ENCODE results near the gene ASB16.

ASB16 gene

GRCh38 chr17:44193326-44194084 is 23.0 kb downstream of the ASB16 start:
- in situ Hi-C loops (cut with HindIII; ENCODE audit: low pct_ligation_motif_present, low sequenced_read_pairs) = no loop called here
- no peaks in the 10 kb centered on the region for H3K27me3 ChIP-seq (replicated peaks)
- no peak for DNase-seq
- peaks cover 63% of the 10 kb centered on the region for H3K36me3 ChIP-seq (replicated peaks)
- no peak for TF ChIP-seq CTCF (IDR thresholded peaks at IDR 0.05; ENCODE audit: low read depth, low read length, missing control alignments)
- no peak overlapping the region for H3K27ac ChIP-seq
- H3K4me3 ChIP-seq (ENCODE audit: low read depth, low read length) = no peak overlapping the region

- DNase-seq = no peak
- in situ Hi-C loops (cut with HindIII; ENCODE audit: low pct_ligation_motif_present, low sequenced_read_pairs) = no loop called here
- Histone ChIP-seq H3K36me3 (replicated peaks) (peaks cover 40% of the 10 kb centered on the region), H3K27me3 (replicated peaks) (no peaks in the 10 kb centered on the region), H3K4me3 (ENCODE audit: low read depth, low read length) (no peak overlapping the region), H3K27ac (no peak overlapping the region)
- TF ChIP-seq CTCF (IDR thresholded peaks at IDR 0.05; ENCODE audit: low read depth, low read length, missing control alignments) = no peak
Measured at GRCh38 chr17:44197107-44197506, 26.6 kb downstream of the ASB16 start.

GRCh38 chr17:44197980-44198720 is 27.6 kb downstream of the ASB16 start:
- Histone ChIP-seq H3K4me3 (ENCODE audit: low read depth, low read length) (peak overlapping the region; percentile 76), H3K27ac (peak overlapping the region; percentile 78), H3K36me3 (replicated peaks) (peaks cover 37% of the 10 kb centered on the region), H3K27me3 (replicated peaks) (no peaks in the 10 kb centered on the region)
- DNase-seq = no peak
- peak; percentile 26 for TF ChIP-seq CTCF (IDR thresholded peaks at IDR 0.05; ENCODE audit: low read depth, low read length, missing control alignments)
- in situ Hi-C loops (cut with HindIII; ENCODE audit: low pct_ligation_motif_present, low sequenced_read_pairs) = no loop called here

GRCh38 chr17:44198721-44199552 is 28.4 kb downstream of the ASB16 start:
- H3K27me3 ChIP-seq (replicated peaks) = no peaks in the 10 kb centered on the region
- no peak for DNase-seq
- in situ Hi-C loops (cut with HindIII; ENCODE audit: low pct_ligation_motif_present, low sequenced_read_pairs) = no loop called here

More at GRCh38 chr17:44198721-44199552, 28.4 kb downstream of the ASB16 start:
- no peak for TF ChIP-seq CTCF (IDR thresholded peaks at IDR 0.05; ENCODE audit: low read depth, low read length, missing control alignments)
- Histone ChIP-seq H3K27ac (peak overlapping the region; percentile 78), H3K4me3 (ENCODE audit: low read depth, low read length) (peak overlapping the region; percentile 76), H3K36me3 (replicated peaks) (peaks cover 29% of the 10 kb centered on the region)
